Pancreas (tissue), 10 donors: ENCODE measurements around the gene ABCA5. TPM values are rescaled to one million over a fixed set of nuclear protein-coding genes. Genes with fewer than 3 reads are reported as not detected.

ENCODE experiments used
- ATAC-seq, 4 donors: fragments of 200-7000 bp; cut with Tn5 transposase; one replicate each; pipeline versions ENCODE4 v1.8.0 to v1.9.1; 2020; ENCODE audit warnings: mild to moderate bottlenecking in 4 of 4, moderate library complexity in 4 of 4
- DNase-seq, 6 donors: peaks; one replicate each; pipeline ENCODE4 v3.0.0-alpha.2; 2020
- FAIRE-seq: peaks from 2 replicates; lab custom pipeline; 2012; peaks lifted over from hg19 to GRCh38; lab: Jason Lieb, UNC
- H3K27ac ChIP-seq, 4 donors: fragments of 200-600 bp; sonication (generic); 1 replicate in 3 of 4; 2 replicates in 1 of 4; pipeline versions ENCODE4 v1.5.0 to v1.8.0; 2020
- H3K27me3 ChIP-seq, 4 donors: fragments of 200-600 bp; one replicate each; pipeline ENCODE4 v1.8.0; 2021
- H3K36me3 ChIP-seq, 3 donors: fragments of 200-600 bp; sonication (generic) in 1 of 3; one replicate each; pipeline versions ENCODE4 v1.5.0 to v1.8.0; 2020 to 2021
- H3K4me1 ChIP-seq, 3 donors: fragments of 200-600 bp; one replicate each; pipeline ENCODE4 v1.8.0; 2021
- H3K4me3 ChIP-seq, 4 donors: fragments of 200-600 bp; sonication (generic) in 2 of 4; one replicate each; pipeline versions ENCODE4 v1.5.0 to v1.8.0; 2020 to 2021
- H3K9me3 ChIP-seq, 4 donors: fragments of 200-600 bp; one replicate each; pipeline ENCODE4 v1.8.0; 2021
- WGBS, 2 donors: extraction: QIAGEN DNeasy Blood & Tissue Kit; methylation state at CpG; one replicate each; pipeline ENCODE4 v1.1.7; 2013; 5-methylcytosine and 5-hydroxymethylcytosine counted together
- intact Hi-C, 3 donors: fragments of 100-400 bp; cut with DNase I; formaldehyde crosslinking; loops; one replicate each; pipeline versions ENCODE4 v1.11.1 to v1.14.2; 2022
- polyA plus RNA-seq, 2 donors: library from polyadenylated mRNA; stranded (reverse); fragments of 200-250 nt; gene quantifications; one replicate each; pipeline ENCODE4 v1.2.3, GENCODE V29; 2013
- total RNA-seq, 6 donors: library from RNA; stranded (reverse); fragmentation: NEBNext Ultra II Directional in 4 of 6; extraction: Animal tissue kit (Norgen Biotek cat#: 25700) in 4 of 6; gene quantifications; one replicate each; pipeline versions ENCODE4 v1.2.1 to v1.2.4, GENCODE V29; 2021 to 2023
- TF ChIP-seq, protein P1 (sequence below), 4 donors: fragments of 200-600 bp; sonication (generic) in 3 of 4; IDR thresholded peaks; one replicate each; pipeline versions ENCODE4 v1.5.0 to v1.8.0; 2021; ENCODE audit warnings: antibody characterized with exemption in 4 of 4
- donor health status: healthy with polysubstance abuse.
- donor health status: DM: no; HTN: no; CAD: no; lungs with moderate emphysema.
- donor health status: DM: no; HTN: no; CAD: no.
- donor health status: control.
- donor health status: control.
- donor health status: Bipolar disorder and iron deficiency.
- donor health status: DM: yes; HTN: yes; CAD: no.
- donor health status: DM: no; HTN: no; CAD: no.
- donor health status: DM: no; HTN: no; CAD: no.
- donor health status: DM: yes; HTN: yes; CAD: no.

The ABCA5 gene
- total and polyA plus RNA-seq, 8 donors, result 20.7 to 55.9 (median 37.7) TPM

DNA sequence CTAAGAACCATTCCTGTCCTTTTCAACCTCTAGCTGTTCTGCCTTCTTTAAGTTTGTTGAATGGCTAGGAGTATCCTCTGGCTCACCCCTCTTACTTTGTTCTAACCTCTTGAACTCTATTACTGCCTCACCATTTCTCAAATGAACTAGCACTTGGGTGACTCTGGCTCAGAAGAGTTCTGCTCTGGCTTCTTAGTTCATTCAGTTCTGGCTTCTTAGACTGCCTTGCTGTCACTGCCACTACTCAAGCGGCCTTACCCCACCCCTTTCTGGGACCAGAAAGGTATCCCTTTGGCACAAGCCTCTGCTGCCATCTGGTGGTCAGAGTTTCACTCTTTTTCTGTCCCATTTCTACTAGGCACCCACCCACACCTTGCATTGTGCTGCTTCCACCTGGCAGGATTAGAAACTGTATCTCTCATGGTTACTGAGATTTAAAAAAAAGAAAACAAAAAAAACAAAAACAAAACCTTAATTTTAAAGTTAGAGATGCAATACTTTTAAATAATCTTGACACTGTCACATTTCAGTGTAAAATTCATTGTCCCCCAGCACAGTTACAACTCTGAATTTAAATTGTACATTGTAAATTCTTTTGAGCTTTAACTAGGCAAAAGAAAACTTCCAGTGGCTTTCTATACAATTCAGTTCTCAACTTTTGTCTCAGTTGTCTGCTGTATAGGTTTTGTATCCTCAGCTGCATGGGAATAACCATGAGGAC is 91.4 kb downstream of the ABCA5 start:
- no peaks in the 10 kb centered on the region for H3K36me3 ChIP-seq
- WGBS, 2 donors, result 44 to 62% methylated on average over 1 of the region's 1 CpG
- FAIRE-seq (no peak), ATAC-seq (peak; percentile 57 to 95 (median 86)), DNase-seq (peak in 5 of 6 donors; percentile 46 to 71 (median 60))
- no peaks in the 10 kb centered on the region for H3K4me1 ChIP-seq
- TF ChIP-seq, protein P1, sequence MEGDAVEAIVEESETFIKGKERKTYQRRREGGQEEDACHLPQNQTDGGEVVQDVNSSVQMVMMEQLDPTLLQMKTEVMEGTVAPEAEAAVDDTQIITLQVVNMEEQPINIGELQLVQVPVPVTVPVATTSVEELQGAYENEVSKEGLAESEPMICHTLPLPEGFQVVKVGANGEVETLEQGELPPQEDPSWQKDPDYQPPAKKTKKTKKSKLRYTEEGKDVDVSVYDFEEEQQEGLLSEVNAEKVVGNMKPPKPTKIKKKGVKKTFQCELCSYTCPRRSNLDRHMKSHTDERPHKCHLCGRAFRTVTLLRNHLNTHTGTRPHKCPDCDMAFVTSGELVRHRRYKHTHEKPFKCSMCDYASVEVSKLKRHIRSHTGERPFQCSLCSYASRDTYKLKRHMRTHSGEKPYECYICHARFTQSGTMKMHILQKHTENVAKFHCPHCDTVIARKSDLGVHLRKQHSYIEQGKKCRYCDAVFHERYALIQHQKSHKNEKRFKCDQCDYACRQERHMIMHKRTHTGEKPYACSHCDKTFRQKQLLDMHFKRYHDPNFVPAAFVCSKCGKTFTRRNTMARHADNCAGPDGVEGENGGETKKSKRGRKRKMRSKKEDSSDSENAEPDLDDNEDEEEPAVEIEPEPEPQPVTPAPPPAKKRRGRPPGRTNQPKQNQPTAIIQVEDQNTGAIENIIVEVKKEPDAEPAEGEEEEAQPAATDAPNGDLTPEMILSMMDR (IDR thresholded peaks at IDR 0.05), result peak; percentile 13 to 56 (median 44)
- intact Hi-C loops, result loop anchor here in 2 of 3 donors (5.0 to 10.0 kb wide), 2 partner anchors 458 to 461 kb away; no protein-coding TSS in a partner anchor
- H3K27me3 ChIP-seq, result no peaks in the 10 kb centered on the region
- H3K9me3 ChIP-seq, result no peaks in the 10 kb centered on the region
- no peak overlapping the region for H3K4me3 ChIP-seq
- H3K27ac ChIP-seq, result no peak overlapping the region

DNA sequence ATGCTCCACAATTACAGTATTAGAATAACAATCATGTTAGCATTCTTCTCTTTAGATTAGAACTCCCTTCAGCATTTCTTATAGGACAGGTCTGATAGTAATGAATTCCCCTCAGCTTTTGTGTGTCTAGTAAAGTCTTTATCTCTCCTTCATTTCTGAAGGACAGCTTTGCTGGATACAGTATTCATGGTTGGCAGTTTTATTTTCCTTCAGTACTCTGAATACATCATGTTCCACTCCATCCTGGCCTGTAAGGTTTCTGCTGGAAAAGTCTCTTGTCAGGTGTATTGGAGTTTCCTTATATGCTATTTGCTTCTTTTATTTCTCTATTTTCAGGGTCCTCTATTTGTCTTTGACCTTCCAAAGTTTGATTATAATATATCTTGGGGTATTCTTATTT is 94.3 kb downstream of the ABCA5 start:
- no peak for FAIRE-seq
- no peaks in the 10 kb centered on the region for H3K9me3 ChIP-seq
- no peaks in the 10 kb centered on the region for H3K27me3 ChIP-seq
- no peak overlapping the region for H3K27ac ChIP-seq
- no peak for ATAC-seq
- no peaks in the 10 kb centered on the region for H3K36me3 ChIP-seq
- DNase-seq, result no peak
- no peak overlapping the region for H3K4me3 ChIP-seq
- TF ChIP-seq, protein P1 (IDR thresholded peaks at IDR 0.05), result no peak
- intact Hi-C loops, result loop anchor here in 1 of 3 donors (10.0 kb wide), 1 partner anchor 458 kb away; no protein-coding TSS in a partner anchor
- H3K4me1 ChIP-seq, result no peaks in the 10 kb centered on the region

DNA sequence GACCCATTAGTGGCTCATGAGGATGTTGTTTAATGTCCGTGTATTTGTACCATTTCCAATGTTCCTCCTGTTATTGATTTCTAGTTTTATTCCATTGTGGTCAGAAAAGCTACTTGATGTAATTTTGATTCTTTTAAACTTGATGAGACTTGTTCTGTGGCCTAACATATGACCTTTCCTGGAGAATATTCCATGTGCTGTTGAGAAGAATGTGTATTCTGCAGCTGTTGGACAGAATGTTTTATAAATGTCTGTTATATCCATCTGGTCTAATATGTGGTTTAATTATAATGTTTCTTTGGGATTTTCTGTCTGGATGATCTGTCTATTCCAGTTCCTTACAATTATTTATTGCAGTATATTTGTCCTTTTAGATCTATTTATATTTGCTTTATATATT is 95.4 kb downstream of the ABCA5 start:
- H3K4me1 ChIP-seq, result no peaks in the 10 kb centered on the region
- ATAC-seq (no peak), FAIRE-seq (no peak), DNase-seq (no peak)
- no peak overlapping the region for H3K4me3 ChIP-seq
- WGBS, 2 donors, result 77 to 84% methylated on average over 1 of the region's 1 CpG
- TF ChIP-seq, protein P1 (IDR thresholded peaks at IDR 0.05), result no peak
- H3K27ac ChIP-seq, result no peak overlapping the region
- H3K36me3 ChIP-seq, result no peaks in the 10 kb centered on the region
- intact Hi-C loops, result loop anchor here in 1 of 3 donors (10.0 kb wide), 1 partner anchor 457 kb away; no protein-coding TSS in a partner anchor
- H3K27me3 ChIP-seq, result no peaks in the 10 kb centered on the region
- H3K9me3 ChIP-seq, result no peaks in the 10 kb centered on the region

DNA sequence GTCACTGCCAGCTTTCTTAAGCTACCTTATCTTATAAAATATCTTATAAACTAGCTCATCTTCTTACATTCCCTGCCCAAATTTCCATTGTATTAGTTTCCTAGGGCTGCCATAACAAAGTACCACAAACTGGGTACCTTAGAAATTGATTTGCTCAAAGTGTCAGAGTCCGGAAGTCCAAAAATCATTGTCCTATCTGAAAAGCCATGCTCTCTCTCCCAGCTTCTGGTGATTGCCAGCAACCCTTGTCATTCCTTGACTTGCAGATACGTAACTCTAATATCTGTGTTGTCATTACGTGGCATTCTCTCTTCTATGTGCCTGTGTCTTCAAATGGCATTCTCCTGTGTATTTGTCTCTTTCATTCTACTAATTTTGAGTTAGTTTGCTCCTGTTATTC is 96.0 kb downstream of the ABCA5 start:
- 94 to 95% methylated on average over 3 of the region's 3 CpGs for WGBS, 2 donors
- H3K36me3 ChIP-seq, result no peaks in the 10 kb centered on the region

More for the DNA sequence above, 96.0 kb downstream of the ABCA5 start:
- FAIRE-seq (no peak), DNase-seq (no peak), ATAC-seq (no peak)
- no peaks in the 10 kb centered on the region for H3K27me3 ChIP-seq
- TF ChIP-seq, protein P1 (IDR thresholded peaks at IDR 0.05), result no peak
- H3K4me1 ChIP-seq, result no peaks in the 10 kb centered on the region
- no peak overlapping the region for H3K4me3 ChIP-seq
- no peaks in the 10 kb centered on the region for H3K9me3 ChIP-seq
- intact Hi-C loops, result loop anchor here in 1 of 3 donors (10.0 kb wide), 1 partner anchor 456 kb away; no protein-coding TSS in a partner anchor
- H3K27ac ChIP-seq, result no peak overlapping the region
